ENCODE data around the gene TMEM200B. TPM values are rescaled to one million over a fixed set of nuclear protein-coding genes. Genes with fewer than 3 reads are reported as not detected.
"Not testable (repeated sequence)": the region's sequence is repeated elsewhere in the genome, so short reads cannot be mapped to it uniquely, and the experiment has no call there.

The TMEM200B gene
- total RNA-seq, 3 donors from 2014 or later = 4.5 to 21.0 (median 12.1) TPM

GRCh38 chr1:29133861-29134694 lies 10.4 kb upstream of the TMEM200B start:
- DNase-seq (ENCODE audit: low spot score in 2 of 2) = no peak
- no peaks in the 10 kb centered on the region for H3K27me3 ChIP-seq
- TF ChIP-seq, protein P1, sequence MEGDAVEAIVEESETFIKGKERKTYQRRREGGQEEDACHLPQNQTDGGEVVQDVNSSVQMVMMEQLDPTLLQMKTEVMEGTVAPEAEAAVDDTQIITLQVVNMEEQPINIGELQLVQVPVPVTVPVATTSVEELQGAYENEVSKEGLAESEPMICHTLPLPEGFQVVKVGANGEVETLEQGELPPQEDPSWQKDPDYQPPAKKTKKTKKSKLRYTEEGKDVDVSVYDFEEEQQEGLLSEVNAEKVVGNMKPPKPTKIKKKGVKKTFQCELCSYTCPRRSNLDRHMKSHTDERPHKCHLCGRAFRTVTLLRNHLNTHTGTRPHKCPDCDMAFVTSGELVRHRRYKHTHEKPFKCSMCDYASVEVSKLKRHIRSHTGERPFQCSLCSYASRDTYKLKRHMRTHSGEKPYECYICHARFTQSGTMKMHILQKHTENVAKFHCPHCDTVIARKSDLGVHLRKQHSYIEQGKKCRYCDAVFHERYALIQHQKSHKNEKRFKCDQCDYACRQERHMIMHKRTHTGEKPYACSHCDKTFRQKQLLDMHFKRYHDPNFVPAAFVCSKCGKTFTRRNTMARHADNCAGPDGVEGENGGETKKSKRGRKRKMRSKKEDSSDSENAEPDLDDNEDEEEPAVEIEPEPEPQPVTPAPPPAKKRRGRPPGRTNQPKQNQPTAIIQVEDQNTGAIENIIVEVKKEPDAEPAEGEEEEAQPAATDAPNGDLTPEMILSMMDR (IDR thresholded peaks at IDR 0.05) = no peak
- TF ChIP-seq POLR2AphosphoS5 (IDR thresholded peaks at IDR 0.05) (no peak), POLR2A (IDR thresholded peaks at IDR 0.05) (no peak)
- H3K4me3 ChIP-seq = peak overlapping the region in 1 of 3 donors; percentile 7
- H3K9me3 ChIP-seq = no peaks in the 10 kb centered on the region
- intact Hi-C loops (cut with DNase I; ENCODE audit: low total_unique reads) = no loop called here
- no peaks in the 10 kb centered on the region for H3K4me1 ChIP-seq
- no peak overlapping the region for H3K27ac ChIP-seq
- no peaks in the 10 kb centered on the region for H3K36me3 ChIP-seq

- H3K4me1 ChIP-seq; H3K36me3 ChIP-seq; H3K27ac ChIP-seq; H3K4me3 ChIP-seq; H3K9me3 ChIP-seq; intact Hi-C loops (cut with DNase I; ENCODE audit: low total_unique reads); H3K27me3 ChIP-seq; DNase-seq (ENCODE audit: low spot score in 2 of 2): not testable (repeated sequence)
Measured at GRCh38 chr1:29131056-29131455, 7.4 kb upstream of the TMEM200B start.

DNA sequence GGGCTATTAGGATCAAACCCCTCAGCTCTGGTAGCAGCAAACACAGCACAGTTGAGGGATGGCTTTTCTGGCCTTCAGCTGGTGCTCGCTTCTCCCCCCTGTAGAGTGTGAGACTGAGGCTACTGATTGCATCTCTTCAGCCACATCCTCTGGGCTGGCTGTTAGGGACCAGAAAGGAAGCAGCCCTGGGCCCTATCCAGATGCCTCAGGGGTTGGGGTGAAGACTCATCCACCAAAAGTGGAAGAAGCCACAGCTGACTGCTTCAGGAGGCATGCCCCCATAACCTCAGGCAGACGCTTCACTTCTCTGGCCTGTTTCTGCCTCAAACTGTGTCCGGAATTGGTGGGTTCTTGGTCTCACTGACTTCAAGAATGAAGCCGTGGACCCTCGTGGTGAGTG lies 6.2 kb upstream of the TMEM200B start:
- Histone ChIP-seq H3K27ac (no peak overlapping the region), H3K27me3 (no peaks in the 10 kb centered on the region), H3K36me3 (no peaks in the 10 kb centered on the region), H3K4me1 (no peaks in the 10 kb centered on the region), H3K9me3 (no peaks in the 10 kb centered on the region), H3K4me3 (no peak overlapping the region)
- TF ChIP-seq, protein P1 (IDR thresholded peaks at IDR 0.05) = no peak
- TF ChIP-seq POLR2A (IDR thresholded peaks at IDR 0.05) (no peak), POLR2AphosphoS5 (IDR thresholded peaks at IDR 0.05) (no peak)
- no peak for DNase-seq (ENCODE audit: low spot score in 2 of 2)
- intact Hi-C loops (cut with DNase I; ENCODE audit: low total_unique reads) = no loop called here

- no peak overlapping the region for H3K4me3 ChIP-seq
- no peaks in the 10 kb centered on the region for H3K27me3 ChIP-seq
- no peaks in the 10 kb centered on the region for H3K9me3 ChIP-seq
- intact Hi-C loops (cut with DNase I; ENCODE audit: low total_unique reads) = no loop called here
- H3K36me3 ChIP-seq = no peaks in the 10 kb centered on the region
- TF ChIP-seq, protein P1 (IDR thresholded peaks at IDR 0.05) = no peak
- TF ChIP-seq POLR2A (IDR thresholded peaks at IDR 0.05) (no peak), POLR2AphosphoS5 (IDR thresholded peaks at IDR 0.05) (no peak)
- no peak for DNase-seq (ENCODE audit: low spot score in 2 of 2)
- H3K4me1 ChIP-seq = no peaks in the 10 kb centered on the region
- no peak overlapping the region for H3K27ac ChIP-seq
Measured at GRCh38 chr1:29128739-29129138, 5.0 kb upstream of the TMEM200B start.

DNA sequence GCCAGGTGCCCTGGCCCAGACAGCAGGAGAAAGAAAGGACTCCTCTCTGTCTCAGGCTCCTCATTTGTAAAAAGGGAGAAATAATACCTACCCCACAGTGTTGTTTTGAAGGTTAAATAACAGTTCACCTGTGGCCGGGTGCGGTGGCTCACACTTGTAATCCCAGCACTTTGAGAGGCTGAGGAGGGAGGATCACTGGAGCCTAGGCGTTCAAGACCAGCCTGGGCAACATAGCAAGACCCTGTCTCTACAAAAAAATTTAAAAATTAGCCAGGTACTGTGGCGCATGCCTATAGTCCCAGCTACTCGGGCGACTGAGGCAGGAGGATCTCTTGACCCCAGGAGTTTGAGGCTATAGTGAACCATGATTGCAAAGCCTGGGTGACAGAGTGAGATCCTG lies 2.5 kb upstream of the TMEM200B start:
- Histone ChIP-seq H3K4me3 (no peak overlapping the region), H3K9me3 (no peaks in the 10 kb centered on the region), H3K27me3 (peaks cover 0 to 11% of the 10 kb centered on the region in 2 donors), H3K4me1 (peaks cover 0 to 6% of the 10 kb centered on the region in 2 donors), H3K36me3 (no peaks in the 10 kb centered on the region), H3K27ac (peak overlapping the region in 1 of 2 donors; percentile 94)
- no peak for TF ChIP-seq POLR2AphosphoS5 (IDR thresholded peaks at IDR 0.05)
- TF ChIP-seq, protein P1 (IDR thresholded peaks at IDR 0.05) = no peak
- no peak for TF ChIP-seq POLR2A (IDR thresholded peaks at IDR 0.05)
- intact Hi-C loops (cut with DNase I; ENCODE audit: low total_unique reads) = no loop called here
- no peak for DNase-seq (ENCODE audit: low spot score in 2 of 2)
